Measurements from ENCODE around the gene VASN.

DNA sequence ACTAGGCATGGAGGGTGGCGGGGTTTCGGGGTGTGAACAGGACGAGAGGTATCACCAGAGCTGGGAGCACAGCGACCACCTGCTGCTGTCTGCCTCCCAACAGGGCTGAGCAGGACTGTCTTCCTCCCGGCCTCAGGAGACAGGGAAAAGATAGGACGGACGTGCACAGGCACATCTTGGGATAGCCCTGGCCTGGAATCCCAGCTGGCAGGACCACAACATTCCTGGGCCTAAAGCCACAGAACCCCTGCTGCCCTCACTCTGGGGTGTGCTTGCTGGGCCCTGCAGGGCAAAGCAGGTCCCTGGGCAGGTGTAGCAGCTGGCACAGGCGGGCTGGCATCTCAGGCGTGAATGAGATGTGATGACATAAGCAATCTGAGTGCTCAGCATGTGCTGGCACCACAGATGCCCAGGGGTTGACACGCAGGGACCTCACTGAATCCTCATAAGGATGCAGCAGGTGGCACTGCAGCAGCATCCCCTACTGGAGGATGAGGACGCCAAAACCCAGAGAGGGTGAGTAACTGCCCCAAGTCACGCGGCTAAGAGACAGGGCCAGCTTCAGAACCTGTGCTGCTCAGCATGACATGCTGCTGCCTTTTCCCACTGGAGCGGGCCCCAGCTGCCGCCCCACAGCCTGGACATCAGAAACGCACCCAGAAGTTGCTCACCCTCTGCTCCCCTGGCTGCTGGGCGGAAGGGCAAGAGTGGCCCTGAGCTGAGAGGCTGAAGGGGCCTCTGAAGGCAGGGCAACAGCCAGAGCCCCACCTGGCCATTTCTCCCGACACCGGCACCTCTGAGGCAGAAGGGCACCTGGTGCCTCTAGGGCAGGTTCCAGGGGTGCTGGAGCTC lies 37.7 kb downstream of the VASN start:
- no peak for TF ChIP-seq POLR2AphosphoS5 (IDR thresholded peaks at IDR 0.05)
- TF ChIP-seq, protein P1, sequence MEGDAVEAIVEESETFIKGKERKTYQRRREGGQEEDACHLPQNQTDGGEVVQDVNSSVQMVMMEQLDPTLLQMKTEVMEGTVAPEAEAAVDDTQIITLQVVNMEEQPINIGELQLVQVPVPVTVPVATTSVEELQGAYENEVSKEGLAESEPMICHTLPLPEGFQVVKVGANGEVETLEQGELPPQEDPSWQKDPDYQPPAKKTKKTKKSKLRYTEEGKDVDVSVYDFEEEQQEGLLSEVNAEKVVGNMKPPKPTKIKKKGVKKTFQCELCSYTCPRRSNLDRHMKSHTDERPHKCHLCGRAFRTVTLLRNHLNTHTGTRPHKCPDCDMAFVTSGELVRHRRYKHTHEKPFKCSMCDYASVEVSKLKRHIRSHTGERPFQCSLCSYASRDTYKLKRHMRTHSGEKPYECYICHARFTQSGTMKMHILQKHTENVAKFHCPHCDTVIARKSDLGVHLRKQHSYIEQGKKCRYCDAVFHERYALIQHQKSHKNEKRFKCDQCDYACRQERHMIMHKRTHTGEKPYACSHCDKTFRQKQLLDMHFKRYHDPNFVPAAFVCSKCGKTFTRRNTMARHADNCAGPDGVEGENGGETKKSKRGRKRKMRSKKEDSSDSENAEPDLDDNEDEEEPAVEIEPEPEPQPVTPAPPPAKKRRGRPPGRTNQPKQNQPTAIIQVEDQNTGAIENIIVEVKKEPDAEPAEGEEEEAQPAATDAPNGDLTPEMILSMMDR (IDR thresholded peaks at IDR 0.05): no peak
